Hematopoietic multipotent progenitor cell treated with erythropoietin and hydrocortisone succinate and interleukin-3 and kit ligand, for 8 days (in vitro differentiated cells): Measurements from ENCODE around the gene SUGT1.

Experiments
- DNase-seq: peaks from one replicate; pipeline ENCODE4 v3.0.0-alpha.2; 2015

The SUGT1 gene

GRCh38 chr13:52738719-52739467 lies 86.3 kb downstream of the SUGT1 start:
- peak; percentile 12 for DNase-seq

- DNase-seq, result no peak
Measured at GRCh38 chr13:52739468-52740071, 86.9 kb downstream of the SUGT1 start, which contains the start of gene CNMD. Gene CNMD, minus strand, starts transcription at chr13:52739820. Its CDS starts 119 bp downstream, at chr13:52739701.

- DNase-seq, result no peak
Measured at GRCh38 chr13:52743569-52743968, 90.9 kb downstream of the SUGT1 start.

DNA sequence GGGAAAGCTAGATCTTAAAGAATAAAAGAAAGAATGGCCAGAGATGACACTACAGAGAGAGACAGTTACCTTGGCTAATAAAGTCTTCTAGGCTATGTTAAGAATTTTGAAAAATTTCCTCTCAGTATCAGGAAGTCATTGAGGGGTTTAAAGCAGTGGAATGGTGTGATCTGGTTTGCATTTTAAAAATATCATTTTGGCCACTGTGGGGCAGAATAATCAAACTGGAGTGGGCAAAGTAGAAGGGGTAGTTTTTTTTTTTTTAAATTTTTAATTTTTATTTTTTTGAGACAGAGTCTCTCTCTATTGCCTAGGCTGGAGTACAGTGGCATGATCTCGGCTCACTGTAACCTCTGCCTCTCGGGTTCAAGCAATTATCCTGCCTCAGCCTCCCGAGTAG lies 91.4 kb downstream of the SUGT1 start:
- no peak for DNase-seq

DNA sequence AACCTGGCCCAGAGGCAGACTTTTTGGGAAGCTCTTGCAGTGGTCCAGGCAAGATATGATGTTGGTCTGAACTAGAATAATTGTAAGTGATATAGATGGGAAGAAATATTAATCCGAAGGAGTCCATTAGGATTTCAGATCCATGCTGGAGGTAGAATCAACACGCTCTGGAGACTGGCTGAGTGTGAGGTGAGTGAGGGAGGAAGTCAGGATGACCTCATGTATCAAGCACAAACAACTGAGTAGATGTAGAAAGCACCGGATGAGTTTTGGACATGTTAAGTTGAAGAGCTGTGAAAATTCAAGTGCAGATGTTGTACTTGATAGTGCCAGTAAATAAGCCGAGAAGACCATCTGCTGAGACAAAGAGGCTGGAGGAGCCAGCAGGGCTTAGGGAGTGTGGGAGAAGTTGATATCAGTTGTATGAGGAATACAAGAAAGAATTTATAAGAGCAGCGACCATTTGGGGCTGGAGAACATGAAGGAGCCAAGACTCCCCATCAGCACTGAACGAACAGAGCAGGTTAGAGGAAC lies 92.3 kb downstream of the SUGT1 start:
- no peak for DNase-seq

DNA sequence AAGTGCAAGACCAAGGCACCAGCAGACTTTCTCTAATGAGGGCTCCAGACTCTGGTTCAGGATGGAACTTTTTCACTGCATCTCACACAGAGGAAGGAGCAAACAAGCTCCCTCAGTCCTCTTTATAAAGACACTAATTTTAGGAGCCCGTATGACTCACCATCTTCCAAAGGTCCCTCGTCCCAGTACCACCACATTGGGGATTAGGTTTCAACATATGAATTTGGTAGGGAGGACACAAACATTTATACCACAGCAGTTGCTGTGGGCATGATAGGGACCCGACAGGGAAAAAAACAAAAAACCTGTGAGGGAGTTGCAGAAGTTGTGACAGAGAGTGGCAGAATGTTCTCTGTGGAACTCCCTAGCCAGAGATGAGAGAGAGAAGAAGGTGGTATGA lies 93.5 kb downstream of the SUGT1 start:
- DNase-seq, result no peak

- DNase-seq, result no peak
Measured at GRCh38 chr13:52749419-52749818, 96.8 kb downstream of the SUGT1 start.
